Keratinocyte (primary cell): ENCODE data around the gene APAF1. TPM values are rescaled to one million over a fixed set of nuclear protein-coding genes. Genes with fewer than 3 reads are reported as not detected.
"Not testable (repeated sequence)": the region's sequence is repeated elsewhere in the genome, so short reads cannot be mapped to it uniquely, and the experiment has no call there.

ENCODE experiments used
- DNase-seq: peaks from one replicate; pipeline ENCODE4 v3.0.0-alpha.2; 2011; ENCODE audit warnings: low read depth, missing footprints, low spot score
- FAIRE-seq: peaks from 2 replicates; lab custom pipeline; 2011; peaks lifted over from hg19 to GRCh38; lab: Jason Lieb, UNC
- H2AFZ ChIP-seq: 2 replicates; pipeline ENCODE4 v1.6.0; 2012; ENCODE audit warnings: low read length, control low read depth, inconsistent platforms; ENCODE audit not compliant: control insufficient read depth
- H3K27ac ChIP-seq: 2 replicates; pipeline ENCODE4 v1.5.1; 2011; ENCODE audit warnings: low read length; ENCODE audit not compliant: control insufficient read depth, insufficient read depth
- H3K27me3 ChIP-seq: 3 replicates; pipeline ENCODE4 v1.6.0; 2011; ENCODE audit warnings: low read length; ENCODE audit not compliant: control insufficient read depth, insufficient read depth; ENCODE audit errors: extremely low read depth
- H3K36me3 ChIP-seq, 2 experiments: 2 replicates in 1 of 2; 3 replicates in 1 of 2; pipeline ENCODE4 v1.5.1; 2011; ENCODE audit warnings: low read length in 2 of 2, mild to moderate bottlenecking in 1 of 2; ENCODE audit not compliant: control insufficient read depth in 2 of 2, insufficient read depth in 2 of 2; ENCODE audit errors: extremely low read depth in 1 of 2
- H3K4me1 ChIP-seq: 3 replicates; pipeline ENCODE4 v1.5.1; 2011; ENCODE audit warnings: low read length; ENCODE audit not compliant: control insufficient read depth, insufficient read depth; ENCODE audit errors: extremely low read depth
- H3K4me2 ChIP-seq: 3 replicates; pipeline ENCODE4 v1.6.0; 2011; ENCODE audit warnings: low read depth, low read length; ENCODE audit not compliant: control insufficient read depth, insufficient read depth; ENCODE audit errors: extremely low read depth
- H3K4me3 ChIP-seq, 3 experiments: fragments of 200-600 bp in 1 of 3; sonication (generic) in 1 of 3; 2 replicates in 2 of 3; 3 replicates in 1 of 3; pipeline ENCODE4 v1.5.1; 2011 to 2016; ENCODE audit warnings: low read length in 3 of 3, mild to moderate bottlenecking in 3 of 3, control low read depth in 2 of 3, inconsistent platforms in 1 of 3, low read depth in 1 of 3, mixed read lengths in 1 of 3, mixed run types in 1 of 3, moderate library complexity in 1 of 3; ENCODE audit not compliant: control insufficient read depth in 2 of 3, insufficient read depth in 2 of 3; ENCODE audit errors: extremely low read depth in 1 of 3
- H3K79me2 ChIP-seq: 2 replicates; pipeline ENCODE4 v1.6.0; 2012; ENCODE audit warnings: low read length; ENCODE audit not compliant: control insufficient read depth, insufficient read depth
- H3K9ac ChIP-seq: 3 replicates; pipeline ENCODE4 v1.6.0; 2011; ENCODE audit warnings: low read length; ENCODE audit not compliant: control insufficient read depth, insufficient read depth; ENCODE audit errors: extremely low read depth
- H3K9me1 ChIP-seq: 3 replicates; pipeline ENCODE4 v1.6.0; 2011; ENCODE audit warnings: low read length; ENCODE audit not compliant: control insufficient read depth, insufficient read depth; ENCODE audit errors: extremely low read depth
- H3K9me3 ChIP-seq: 2 replicates; pipeline ENCODE4 v1.5.1; 2012; ENCODE audit warnings: low read depth, low read length; ENCODE audit not compliant: control insufficient read depth
- H4K20me1 ChIP-seq: 3 replicates; pipeline ENCODE4 v1.6.0; 2011; ENCODE audit warnings: low read length; ENCODE audit not compliant: control insufficient read depth, insufficient read depth; ENCODE audit errors: extremely low read depth
- CTCF ChIP-seq, 3 experiments: IDR thresholded peaks in 1 of 3; conservative IDR thresholded peaks in 1 of 3; optimal IDR thresholded peaks in 1 of 3; 2 replicates in 2 of 3; 3 replicates in 1 of 3; pipeline versions ENCODE3 to v1.5.1; 2011; ENCODE audit warnings: low read length in 3 of 3, mild to moderate bottlenecking in 3 of 3, moderate library complexity in 2 of 3, control low read depth in 1 of 3, inconsistent platforms in 1 of 3; ENCODE audit not compliant: insufficient read depth in 2 of 3; ENCODE audit errors: extremely low read depth in 1 of 3
- EZH2 ChIP-seq: IDR thresholded peaks from one replicate; pipeline ENCODE4 v1.6.1; 2012; ENCODE audit warnings: inconsistent platforms, mild to moderate bottlenecking, low read length, moderate library complexity
- dilution Hi-C: fragments of 300-500 bp; cut with MboI; formaldehyde crosslinking; loops from one replicate; pipeline ENCODE4 v1.7.0; 2020; ENCODE audit warnings: low sequenced_read_pairs; ENCODE audit not compliant: extremely low pct_ligation_motif_present
- polyA plus RNA-seq, 5 experiments: library from polyadenylated mRNA; depleted of rRNA in 3 of 5; stranded (reverse) in 3 of 5; stranded (forward) in 1 of 5; unstranded in 1 of 5; fragments of >200 nt; gene quantifications; 1 replicate in 1 of 5; 2 replicates in 3 of 5; 3 replicates in 1 of 5; pipeline versions ENCODE4 v1.2.1 to v1.2.3, GENCODE V29; 2011 to 2012; ENCODE audit warnings: missing spikeins in 2 of 5, low read depth in 1 of 5, low replicate concordance in 1 of 5

Gene APAF1
- polyA plus RNA-seq, 1 donor (not counting 4 experiments of a cell fraction or from before 2014, with no cell fraction given): 9.9 TPM

- peak in 1 of 3 experiments; percentile 16 for TF ChIP-seq CTCF (optimal IDR thresholded peaks at IDR 0.05 in 1 of 3, IDR thresholded peaks at IDR 0.05 in 1 of 3, conservative IDR thresholded peaks at IDR 0.05 in 1 of 3; ENCODE audit: extremely low read depth in 1 of 3, insufficient read depth in 2 of 3, low read length in 3 of 3)
- H4K20me1 ChIP-seq, H3K4me2 ChIP-seq, H3K9ac ChIP-seq, H3K4me1 ChIP-seq, H3K27ac ChIP-seq, H3K9me1 ChIP-seq, H3K4me3 ChIP-seq, H2AFZ ChIP-seq, dilution Hi-C loops, H3K27me3 ChIP-seq, H3K36me3 ChIP-seq, H3K9me3 ChIP-seq, H3K79me2 ChIP-seq, FAIRE-seq: not testable (repeated sequence)
- DNase-seq: peak; percentile 4
Measured at GRCh38 chr12:98755855-98756254, 110.8 kb downstream of the APAF1 start.

GRCh38 chr12:98757455-98757854, 112.4 kb downstream of the APAF1 start:
- Histone ChIP-seq H3K9me3 (no peaks in the 10 kb centered on the region), H3K9ac (no peak overlapping the region), H4K20me1 (no peaks in the 10 kb centered on the region), H3K27me3 (no peaks in the 10 kb centered on the region), H3K36me3 (no peaks in the 10 kb centered on the region), H3K9me1 (no peaks in the 10 kb centered on the region), H2AFZ (no peak overlapping the region), H3K4me3 (no peak overlapping the region), H3K4me2 (no peak overlapping the region), H3K4me1 (no peaks in the 10 kb centered on the region), H3K27ac (no peak overlapping the region), H3K79me2 (no peaks in the 10 kb centered on the region)
- dilution Hi-C loops: no loop called here
- TF ChIP-seq CTCF (optimal IDR thresholded peaks at IDR 0.05 in 1 of 3, IDR thresholded peaks at IDR 0.05 in 1 of 3, conservative IDR thresholded peaks at IDR 0.05 in 1 of 3; ENCODE audit: extremely low read depth in 1 of 3, insufficient read depth in 2 of 3, low read length in 3 of 3) (no peak), EZH2 (no peak)
- FAIRE-seq (no peak), DNase-seq (no peak)
